Activated CD8-positive, alpha-beta memory T cell treated with anti-CD3 and anti-CD28 coated beads, Interleukin-2, amount 50 U/mL, for 24 hours (primary cell): ENCODE measurements around the gene GRK5.

Experiments used
- DNase-seq: peaks from one replicate; pipeline ENCODE4 v3.0.0-alpha.2; 2020; ENCODE audit errors: extremely low read depth

The GRK5 gene

DNA sequence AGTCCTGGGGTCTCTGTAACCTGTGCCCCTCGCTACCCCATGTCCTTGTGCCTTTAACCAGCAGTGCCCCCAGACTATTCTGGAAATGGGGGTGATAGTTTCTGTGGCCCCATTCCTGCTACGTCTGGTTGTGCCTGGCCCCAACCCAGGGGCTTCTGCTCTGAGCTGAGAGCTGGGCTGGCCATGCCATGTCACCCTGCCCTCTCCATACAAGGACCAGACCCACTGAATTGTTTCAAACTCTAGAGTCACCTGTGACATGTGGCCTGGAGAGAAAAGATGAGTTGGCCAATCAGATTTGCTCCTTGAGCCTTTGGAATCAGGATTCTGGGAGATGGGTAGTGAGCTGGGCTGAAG, 108.6 kb downstream of the GRK5 start:
- DNase-seq = no peak

GRCh38 chr10:119316729-119317097, 109.3 kb downstream of the GRK5 start:
- no peak for DNase-seq

DNA sequence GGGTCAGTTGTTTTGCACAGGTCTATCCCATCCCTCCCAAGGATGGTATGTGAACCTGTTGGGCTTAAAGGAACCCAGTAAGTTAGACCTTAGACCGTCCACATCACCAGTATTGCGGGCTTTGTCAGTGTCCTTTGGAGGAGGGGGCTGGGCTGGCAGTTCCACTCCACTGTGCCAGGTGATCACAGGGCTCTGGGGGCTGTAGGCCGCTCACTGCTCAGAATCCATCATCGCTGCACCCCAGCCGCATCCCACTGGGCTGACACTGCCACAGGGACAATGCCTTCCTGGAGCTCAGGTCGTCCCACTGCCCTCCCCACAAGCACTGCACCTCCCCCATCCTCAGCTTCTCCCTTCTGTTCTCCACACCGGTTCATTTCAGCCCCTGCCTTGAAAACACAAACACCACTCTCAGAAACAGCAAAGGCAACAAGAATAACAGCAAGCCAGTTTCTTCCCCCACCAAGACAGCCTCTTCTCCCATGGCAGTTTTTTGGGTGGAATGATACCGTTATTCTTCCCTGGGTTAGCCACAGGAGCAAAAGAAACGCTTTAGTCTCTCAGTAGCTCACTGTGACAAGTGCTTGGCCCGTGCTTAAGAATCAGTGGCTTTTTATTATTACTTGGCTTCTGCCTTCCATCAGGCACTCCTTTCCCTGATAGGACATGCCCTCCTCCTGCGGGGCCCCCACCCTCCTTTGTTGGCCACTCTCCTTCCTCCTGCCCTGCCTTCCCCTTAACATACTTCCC, 111.2 kb downstream of the GRK5 start:
- no peak for DNase-seq

- no peak for DNase-seq
These were observed 112.0 kb downstream of the GRK5 start for GRCh38 chr10:119319161-119319919.

GRCh38 chr10:119319920-119320258, 112.5 kb downstream of the GRK5 start:
- no peak for DNase-seq

DNA sequence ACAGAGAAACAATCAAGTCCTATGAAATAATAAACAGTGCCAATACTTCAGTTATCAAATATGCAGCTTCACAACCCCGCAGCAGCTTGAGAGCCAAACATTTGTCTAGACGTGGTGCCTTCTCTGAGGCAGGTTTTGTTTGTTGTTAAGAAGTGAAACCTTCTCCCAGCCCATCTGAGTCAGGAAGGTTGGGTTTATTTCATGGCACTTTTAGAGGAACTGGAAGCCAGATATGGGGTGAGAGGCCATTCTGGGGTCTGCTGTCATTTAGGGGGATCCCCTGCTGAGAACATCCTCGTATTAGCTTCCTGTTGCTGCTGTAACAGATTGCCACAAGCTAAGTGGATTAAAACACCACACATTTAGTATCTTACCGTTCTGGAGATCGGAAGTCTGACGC, 113.6 kb downstream of the GRK5 start:
- no peak for DNase-seq

DNA sequence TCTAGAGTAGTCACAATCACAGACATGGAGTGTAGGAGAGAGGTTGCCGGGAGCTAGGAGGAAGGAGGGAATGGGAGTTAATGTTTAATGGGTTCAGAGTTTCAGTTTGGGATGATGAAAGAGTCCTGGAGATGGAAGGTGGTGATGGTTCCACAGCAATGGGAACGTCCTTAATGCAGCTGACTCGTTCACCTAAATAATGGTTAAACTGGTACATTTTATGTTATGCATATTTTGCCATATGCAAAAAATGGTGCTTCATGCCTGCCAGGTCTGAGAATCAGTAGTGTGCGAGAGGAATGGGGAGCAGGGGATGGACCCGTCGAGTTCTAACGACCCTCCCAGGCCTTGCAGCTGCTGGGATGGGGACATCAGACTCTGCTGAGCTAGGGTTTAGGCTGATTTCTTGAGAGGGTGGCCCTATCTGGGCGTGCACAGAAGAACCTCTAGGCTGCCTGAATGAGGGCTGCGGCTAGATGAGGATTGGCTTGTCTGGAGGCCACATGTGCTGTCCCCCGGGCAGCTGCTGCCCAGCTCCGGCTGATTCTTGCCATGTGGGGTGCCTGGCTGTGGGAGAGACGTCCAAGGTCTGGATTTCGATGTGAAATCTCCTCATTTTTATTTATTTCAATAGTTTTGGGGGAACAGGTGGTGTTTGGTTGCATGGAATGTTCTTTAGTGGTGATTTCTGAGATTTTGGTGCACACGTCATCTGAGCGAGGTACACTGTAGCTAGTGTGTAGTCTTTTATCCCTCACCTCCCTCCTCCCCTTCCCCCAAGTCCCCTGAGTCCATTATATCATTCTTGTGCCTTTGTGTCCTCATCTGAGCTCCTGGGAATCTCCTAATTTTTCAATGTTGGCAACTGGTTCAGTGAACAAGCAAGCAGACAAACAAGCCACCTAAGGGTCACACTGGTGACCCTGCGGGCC, 116.0 kb downstream of the GRK5 start:
- DNase-seq = no peak

DNA sequence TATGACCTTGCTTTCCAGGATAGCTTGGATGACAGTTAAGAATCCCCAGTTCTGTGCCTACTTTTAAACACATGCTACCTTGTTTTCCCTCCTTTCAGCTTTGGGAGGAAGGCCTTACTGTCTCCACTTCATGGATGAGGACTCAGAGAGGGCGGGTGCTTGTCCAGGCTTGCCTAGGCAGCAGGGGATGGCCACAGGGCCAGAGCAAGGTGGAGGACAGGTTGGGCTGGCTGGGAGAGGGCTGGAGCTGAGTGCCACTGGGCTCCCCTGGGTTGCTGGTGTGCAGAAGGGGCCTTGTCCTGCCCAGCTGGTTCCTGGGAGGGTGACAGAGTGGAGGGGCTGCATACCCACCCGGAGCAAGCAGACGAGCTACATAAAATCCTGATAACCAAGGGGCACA, 117.8 kb downstream of the GRK5 start:
- no peak for DNase-seq

- no peak for DNase-seq
These were observed 118.8 kb downstream of the GRK5 start for GRCh38 chr10:119326167-119326566.

- no peak for DNase-seq
These were observed 119.8 kb downstream of the GRK5 start for GRCh38 chr10:119327096-119327745.

GRCh38 chr10:119328223-119328622, 120.9 kb downstream of the GRK5 start:
- DNase-seq = no peak

GRCh38 chr10:119330342-119330741, 123.0 kb downstream of the GRK5 start:
- no peak for DNase-seq

DNA sequence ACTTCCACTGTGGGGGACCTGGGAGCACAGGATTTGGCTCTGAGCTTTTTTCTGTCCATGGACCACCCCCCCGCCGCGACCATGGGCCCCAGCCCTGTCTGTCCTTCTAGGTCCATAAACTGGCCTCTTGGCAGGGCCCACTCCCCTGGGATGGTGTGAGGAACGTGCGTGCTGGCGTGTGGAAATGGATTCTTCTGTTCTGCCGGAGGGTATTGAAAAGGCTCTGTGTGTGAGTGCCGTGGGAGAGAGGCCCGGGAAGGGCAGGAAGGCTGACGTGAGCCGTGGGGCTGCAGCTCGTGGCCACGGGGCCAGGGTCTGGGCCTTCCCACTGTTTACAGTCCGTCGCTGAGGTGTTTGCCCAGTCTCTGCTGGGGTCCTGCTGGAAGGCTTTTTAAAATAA, 123.7 kb downstream of the GRK5 start:
- no peak for DNase-seq

- DNase-seq = peak; percentile 47
These were observed 125.9 kb downstream of the GRK5 start for GRCh38 chr10:119333146-119333792.

DNA sequence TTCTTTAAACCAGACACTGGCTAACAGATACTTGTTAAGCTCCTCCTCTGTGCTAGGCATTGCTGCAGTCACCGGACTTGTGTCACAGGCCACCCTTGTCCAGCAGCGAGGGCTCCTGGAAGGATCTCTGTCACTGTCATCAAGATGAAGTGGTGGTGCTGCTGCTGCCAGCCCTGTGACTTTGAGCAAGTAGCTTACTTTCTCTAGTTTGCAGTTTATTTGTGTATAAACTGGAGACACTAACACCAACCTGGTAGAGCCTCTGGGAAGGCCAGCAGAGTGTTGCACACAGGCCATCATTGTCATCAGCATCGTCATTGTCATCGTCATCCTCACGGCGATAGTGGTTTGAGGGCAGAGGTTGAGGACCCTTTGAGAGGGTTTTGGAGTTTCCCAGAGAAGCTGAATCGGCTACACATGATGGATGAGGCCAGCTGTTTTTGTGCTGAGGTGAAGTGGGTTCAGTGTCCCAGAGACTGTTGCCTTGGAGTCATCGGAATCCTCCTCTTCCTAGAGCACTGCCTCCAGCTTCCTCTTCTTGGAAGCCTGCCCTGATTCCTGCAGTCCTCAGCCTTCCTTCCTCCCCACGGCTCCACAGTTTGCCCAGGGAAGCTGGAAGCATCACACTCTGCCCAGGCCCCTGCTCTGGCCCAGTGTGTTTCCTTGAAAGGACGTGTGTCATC, 128.4 kb downstream of the GRK5 start:
- no peak for DNase-seq

GRCh38 chr10:119336599-119336998, 129.2 kb downstream of the GRK5 start:
- DNase-seq = no peak

DNA sequence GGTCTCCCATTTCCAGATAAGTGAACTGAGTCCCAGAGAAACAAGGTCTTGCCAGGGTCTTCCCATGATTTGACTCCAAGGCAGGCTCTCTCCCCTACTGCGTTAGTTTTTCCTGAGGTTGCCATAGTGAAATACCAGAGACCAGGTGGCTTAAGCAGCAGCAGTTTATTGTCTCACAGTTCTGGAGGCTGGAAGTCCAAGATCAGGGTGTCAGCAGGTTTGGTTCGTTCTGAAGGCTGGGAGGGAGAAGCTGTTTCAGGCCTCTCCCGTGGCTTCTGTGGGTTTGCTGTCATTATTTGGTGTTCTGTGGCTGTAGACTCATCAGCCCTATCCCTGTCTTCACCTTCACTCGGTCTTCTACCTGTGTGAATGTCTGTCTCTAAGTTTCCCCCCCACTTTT, 129.9 kb downstream of the GRK5 start:
- no peak for DNase-seq

DNA sequence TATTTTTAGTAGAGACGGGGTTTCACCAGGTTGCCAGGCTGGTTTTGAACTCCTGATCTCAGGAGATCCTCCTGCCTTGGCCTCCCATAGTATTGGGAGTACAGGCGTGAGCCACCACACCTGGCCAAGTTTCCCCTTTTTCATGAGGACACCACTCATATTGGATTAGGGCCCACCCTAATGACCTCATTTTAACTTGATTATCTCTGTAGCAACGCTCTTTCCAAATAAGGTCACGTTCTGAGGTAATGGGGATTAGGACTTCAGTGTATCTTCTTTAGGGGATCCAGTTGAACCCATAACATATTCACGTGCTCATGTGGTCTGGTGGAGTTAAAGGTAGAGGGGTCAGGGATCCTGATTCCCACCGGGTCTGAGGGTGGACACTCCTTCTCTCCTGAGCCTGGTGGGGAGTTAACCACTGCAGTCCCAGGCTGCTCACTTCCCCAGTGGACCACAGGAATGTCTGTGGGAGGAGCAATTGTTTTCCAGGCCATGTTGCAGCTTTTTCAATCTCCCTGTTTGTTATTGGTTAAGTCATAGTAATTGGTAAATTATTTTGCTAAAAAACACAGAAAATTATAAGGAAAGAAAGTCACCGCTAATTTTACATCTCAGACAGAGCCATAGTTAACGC, 130.5 kb downstream of the GRK5 start:
- DNase-seq = no peak

DNA sequence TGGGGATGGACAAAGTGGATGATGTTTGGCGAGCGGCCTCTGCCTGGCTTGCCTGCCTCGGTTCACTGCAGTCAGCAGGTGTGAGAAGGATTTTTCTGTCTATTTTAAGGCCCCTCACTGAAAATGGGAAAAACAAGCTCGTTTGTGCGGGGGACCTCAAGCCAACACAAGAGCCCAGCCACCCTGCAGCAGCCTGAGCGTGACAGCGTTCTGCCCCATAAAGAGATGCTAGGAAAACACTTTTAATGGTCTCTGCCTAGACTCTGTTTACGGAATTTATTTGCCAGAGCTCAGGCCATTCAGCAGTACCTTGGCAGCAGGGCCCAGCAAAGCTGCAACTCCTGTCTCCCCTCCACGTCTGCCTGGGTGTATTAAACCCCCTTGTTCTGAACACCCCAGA, 131.7 kb downstream of the GRK5 start:
- no peak for DNase-seq

- DNase-seq = no peak
These were observed 133.6 kb downstream of the GRK5 start for GRCh38 chr10:119340893-119341458.
